Right atrium auricular region (tissue), 2 donors: Measurements from ENCODE around the gene ADORA1. TPM values are rescaled to one million over a fixed set of nuclear protein-coding genes. Genes with fewer than 3 reads are reported as not detected.

Experiments
- DNase-seq: peaks from one replicate; pipeline ENCODE4 v3.0.0-alpha.2; 2019; ENCODE audit warnings: low spot score
- H3K27ac ChIP-seq, 2 donors: fragments of 200-600 bp; sonication (generic); 1 replicate in 1 of 2; 2 replicates in 1 of 2; pipeline ENCODE4 v1.5.1; 2016 to 2019
- H3K27me3 ChIP-seq, 2 donors: fragments of 200-600 bp; sonication (generic); one replicate each; pipeline versions ENCODE4 v1.5.1 to v1.6.0; 2017 to 2019
- H3K36me3 ChIP-seq: fragments of 200-600 bp; sonication (generic); one replicate; pipeline ENCODE4 v1.5.1; 2016
- H3K4me1 ChIP-seq, 2 donors: fragments of 200-600 bp; sonication (generic); one replicate each; pipeline versions ENCODE4 v1.5.1 to v1.6.0; 2017 to 2019
- H3K4me3 ChIP-seq, 2 donors: fragments of 200-600 bp; sonication (generic); 1 replicate in 1 of 2; 2 replicates in 1 of 2; pipeline ENCODE4 v1.5.1; 2017 to 2019; ENCODE audit warnings: mild to moderate bottlenecking in 1 of 2, moderate library complexity in 1 of 2
- H3K9me3 ChIP-seq, 2 donors: fragments of 200-600 bp; sonication (generic); one replicate each; pipeline ENCODE4 v1.5.1; 2019
- total RNA-seq, 2 donors: library from RNA; depleted of rRNA; stranded (reverse); fragments of >200 nt; gene quantifications; one replicate each; pipeline ENCODE4 v1.1.0, GENCODE V29; 2016
- TF ChIP-seq, protein P1 (sequence below), 2 donors: fragments of 200-600 bp; sonication (generic); IDR thresholded peaks; one replicate each; pipeline ENCODE4 v1.5.1; 2019; ENCODE audit warnings: antibody characterized with exemption in 2 of 2

ADORA1 gene
- total RNA-seq, 2 donors from 2014 or later = 9.4 to 15.1 TPM

DNA sequence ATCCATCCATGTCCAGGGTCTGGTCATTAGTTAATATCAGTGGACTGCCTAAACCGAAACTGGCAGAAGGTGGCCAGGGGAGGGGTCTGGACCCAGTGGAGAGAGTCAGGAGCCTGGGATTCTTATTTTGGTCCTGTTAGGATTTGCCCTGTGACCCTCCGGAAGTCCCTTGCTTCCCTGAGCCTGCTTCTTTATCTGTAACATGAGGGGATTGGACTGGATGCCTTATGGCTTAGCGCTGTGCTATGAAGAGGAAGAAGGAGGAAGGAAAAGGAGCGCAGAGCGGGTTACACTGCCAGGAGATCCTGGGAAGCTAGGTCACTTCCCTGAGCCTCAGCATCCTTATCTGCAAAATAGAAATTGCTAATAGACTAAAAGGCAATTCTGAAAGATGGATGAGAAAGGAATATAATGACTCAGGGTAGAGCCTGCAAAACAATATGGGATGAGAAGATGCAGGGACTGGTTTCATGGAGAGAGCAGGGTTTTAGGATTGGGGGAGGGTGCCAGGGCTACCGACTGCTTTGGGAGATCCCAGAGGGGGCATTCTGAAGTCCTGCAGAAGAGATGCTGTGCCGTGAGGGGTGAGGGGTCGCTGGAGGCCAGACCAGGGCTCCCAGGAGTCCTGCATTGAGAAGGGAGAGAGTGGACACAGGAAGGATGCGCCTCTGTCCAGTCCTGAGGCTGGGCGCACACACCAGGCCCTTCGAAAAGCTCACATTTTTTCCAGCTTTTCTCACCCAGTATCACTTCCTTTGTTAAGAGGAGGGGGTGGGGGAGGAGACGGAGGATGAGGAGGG, 460 bp upstream of the ADORA1 start:
- Histone ChIP-seq H3K4me3 (peak overlapping the region; percentile 47 to 54), H3K27ac (peak overlapping the region; percentile 91 to 94), H3K9me3 (no peaks in the 10 kb centered on the region), H3K4me1 (peaks cover 0 to 74% of the 10 kb centered on the region in 2 donors), H3K36me3 (no peaks in the 10 kb centered on the region), H3K27me3 (no peaks in the 10 kb centered on the region)
- peak; percentile 46 for DNase-seq
- TF ChIP-seq, protein P1, sequence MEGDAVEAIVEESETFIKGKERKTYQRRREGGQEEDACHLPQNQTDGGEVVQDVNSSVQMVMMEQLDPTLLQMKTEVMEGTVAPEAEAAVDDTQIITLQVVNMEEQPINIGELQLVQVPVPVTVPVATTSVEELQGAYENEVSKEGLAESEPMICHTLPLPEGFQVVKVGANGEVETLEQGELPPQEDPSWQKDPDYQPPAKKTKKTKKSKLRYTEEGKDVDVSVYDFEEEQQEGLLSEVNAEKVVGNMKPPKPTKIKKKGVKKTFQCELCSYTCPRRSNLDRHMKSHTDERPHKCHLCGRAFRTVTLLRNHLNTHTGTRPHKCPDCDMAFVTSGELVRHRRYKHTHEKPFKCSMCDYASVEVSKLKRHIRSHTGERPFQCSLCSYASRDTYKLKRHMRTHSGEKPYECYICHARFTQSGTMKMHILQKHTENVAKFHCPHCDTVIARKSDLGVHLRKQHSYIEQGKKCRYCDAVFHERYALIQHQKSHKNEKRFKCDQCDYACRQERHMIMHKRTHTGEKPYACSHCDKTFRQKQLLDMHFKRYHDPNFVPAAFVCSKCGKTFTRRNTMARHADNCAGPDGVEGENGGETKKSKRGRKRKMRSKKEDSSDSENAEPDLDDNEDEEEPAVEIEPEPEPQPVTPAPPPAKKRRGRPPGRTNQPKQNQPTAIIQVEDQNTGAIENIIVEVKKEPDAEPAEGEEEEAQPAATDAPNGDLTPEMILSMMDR (IDR thresholded peaks at IDR 0.05) = no peak

DNA sequence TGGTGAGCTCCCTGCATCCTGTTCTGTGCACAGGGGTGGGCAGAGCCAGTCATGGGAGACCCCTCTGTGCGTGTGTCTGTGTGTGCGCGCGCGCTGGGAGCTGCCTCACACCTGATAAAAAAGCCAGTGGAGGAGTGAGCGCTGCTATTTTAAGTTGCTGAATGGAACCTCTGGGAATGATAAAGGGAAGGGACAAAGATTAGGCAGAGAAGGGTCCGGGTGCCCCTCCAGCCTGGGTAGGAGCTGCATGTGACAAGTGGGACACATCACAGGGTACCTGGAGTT, 847 bp downstream of the ADORA1 start:
- no peak for DNase-seq
- peak overlapping the region; percentile 47 to 54 for H3K4me3 ChIP-seq
- TF ChIP-seq, protein P1 (IDR thresholded peaks at IDR 0.05) = no peak
- H3K27ac ChIP-seq = peak overlapping the region; percentile 91 to 94
- no peaks in the 10 kb centered on the region for H3K27me3 ChIP-seq
- H3K4me1 ChIP-seq = peaks cover 0 to 80% of the 10 kb centered on the region in 2 donors
- H3K9me3 ChIP-seq = no peaks in the 10 kb centered on the region
- H3K36me3 ChIP-seq = no peaks in the 10 kb centered on the region

DNA sequence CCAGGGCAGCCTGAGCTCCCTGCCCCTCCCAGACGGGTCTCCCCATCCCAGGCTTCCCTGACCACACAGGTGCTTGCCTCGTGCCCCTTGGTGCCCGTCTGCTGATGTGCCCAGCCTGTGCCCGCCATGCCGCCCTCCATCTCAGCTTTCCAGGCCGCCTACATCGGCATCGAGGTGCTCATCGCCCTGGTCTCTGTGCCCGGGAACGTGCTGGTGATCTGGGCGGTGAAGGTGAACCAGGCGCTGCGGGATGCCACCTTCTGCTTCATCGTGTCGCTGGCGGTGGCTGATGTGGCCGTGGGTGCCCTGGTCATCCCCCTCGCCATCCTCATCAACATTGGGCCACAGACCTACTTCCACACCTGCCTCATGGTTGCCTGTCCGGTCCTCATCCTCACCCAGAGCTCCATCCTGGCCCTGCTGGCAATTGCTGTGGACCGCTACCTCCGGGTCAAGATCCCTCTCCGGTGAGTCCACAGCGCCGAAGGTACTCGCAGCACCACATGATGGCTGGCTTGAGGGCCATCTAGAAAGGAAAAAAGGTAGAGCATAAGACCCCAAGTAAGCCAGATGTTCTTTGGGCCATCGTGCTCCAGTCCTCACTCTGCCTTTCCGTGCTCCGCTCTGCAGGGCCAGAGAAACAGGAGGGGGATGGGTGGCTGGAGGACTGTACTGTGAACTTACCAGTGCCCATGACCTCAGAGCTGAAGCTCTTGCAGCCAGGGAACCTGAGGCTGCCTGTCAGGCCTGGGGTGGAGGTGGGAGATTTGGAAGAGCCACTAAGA, 1.4 kb downstream of the ADORA1 start:
- Histone ChIP-seq H3K27me3 (no peaks in the 10 kb centered on the region), H3K4me1 (peaks cover 0 to 85% of the 10 kb centered on the region in 2 donors), H3K9me3 (no peaks in the 10 kb centered on the region), H3K27ac (peak overlapping the region; percentile 91 to 94), H3K4me3 (peak overlapping the region; percentile 47 to 54), H3K36me3 (no peaks in the 10 kb centered on the region)
- TF ChIP-seq, protein P1 (IDR thresholded peaks at IDR 0.05) = no peak
- peak; percentile 55 for DNase-seq

DNA sequence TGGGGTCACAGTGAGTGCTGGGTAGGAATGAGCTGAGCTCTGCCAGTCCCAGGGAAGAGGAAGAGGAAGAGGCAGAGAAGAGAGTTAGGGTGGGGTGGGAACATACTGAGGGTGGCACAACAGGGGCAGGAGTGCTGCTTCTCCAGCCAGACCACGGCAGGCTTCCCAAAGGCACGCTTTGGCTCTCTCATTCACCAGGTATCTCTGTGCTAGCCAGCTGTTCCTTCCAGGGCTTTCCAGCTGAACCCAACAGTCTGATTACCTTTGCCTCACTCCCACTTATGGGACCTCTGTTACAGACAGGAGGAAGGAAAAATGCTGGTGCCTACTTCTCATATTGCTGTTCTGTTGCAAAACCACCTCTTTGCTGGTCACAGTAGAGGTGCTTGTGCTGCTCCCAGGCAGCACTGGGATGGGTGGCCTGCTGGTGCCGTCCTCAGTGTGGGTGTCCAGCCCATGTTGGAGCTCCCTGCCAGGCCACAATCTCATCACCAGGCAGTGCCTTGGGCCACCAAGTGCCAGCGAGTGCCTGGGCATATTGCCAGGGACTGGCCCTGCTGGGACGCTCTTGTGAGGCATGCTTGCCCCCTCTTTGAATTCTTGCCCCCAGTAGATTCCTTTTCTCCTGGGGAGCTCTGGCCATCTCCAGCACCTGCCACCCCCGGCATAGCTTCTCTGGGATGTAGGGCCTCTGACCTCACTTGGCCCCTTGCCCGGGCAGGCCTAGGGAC, 2.1 kb downstream of the ADORA1 start:
- Histone ChIP-seq H3K4me1 (peaks cover 0 to 92% of the 10 kb centered on the region in 2 donors), H3K27me3 (no peaks in the 10 kb centered on the region), H3K9me3 (no peaks in the 10 kb centered on the region), H3K27ac (peak overlapping the region; percentile 91 to 94), H3K36me3 (no peaks in the 10 kb centered on the region), H3K4me3 (peak overlapping the region in 1 of 2 donors; percentile 54)
- TF ChIP-seq, protein P1 (IDR thresholded peaks at IDR 0.05) = no peak
- DNase-seq = peak; percentile 58

DNA sequence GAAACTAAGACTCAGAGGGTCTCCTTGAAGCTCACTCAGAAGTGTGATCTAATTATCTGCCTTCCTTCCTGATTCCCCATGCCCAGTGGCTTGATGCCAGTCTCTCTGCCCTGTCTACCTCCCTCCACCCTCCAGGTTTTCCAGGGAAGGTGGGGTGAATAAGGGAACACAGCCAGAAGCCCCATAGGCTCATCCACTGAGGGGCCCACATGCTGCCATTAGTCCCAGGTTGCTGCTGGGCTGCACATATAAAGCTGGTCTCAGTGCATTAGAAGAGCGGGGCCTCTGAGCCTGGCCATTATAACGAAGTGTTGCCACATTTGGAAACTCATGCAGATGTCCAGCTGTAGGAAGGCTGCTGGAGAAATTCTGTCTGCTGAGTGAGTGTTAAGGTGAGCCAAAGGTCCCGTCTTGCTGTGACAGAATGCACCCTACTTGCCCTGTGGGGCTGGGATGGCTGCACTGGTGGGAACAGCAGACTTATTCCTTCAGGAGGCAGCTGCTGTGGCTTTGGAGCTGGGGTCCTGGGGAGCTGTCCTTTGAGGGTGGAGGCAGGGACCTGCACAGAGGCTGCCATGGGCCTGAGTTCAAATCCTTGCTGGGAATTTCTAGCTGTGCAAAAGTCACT, 2.9 kb downstream of the ADORA1 start:
- Histone ChIP-seq H3K4me3 (no peak overlapping the region), H3K9me3 (no peaks in the 10 kb centered on the region), H3K4me1 (peaks cover 0 to 86% of the 10 kb centered on the region in 2 donors), H3K27me3 (no peaks in the 10 kb centered on the region), H3K27ac (peak overlapping the region; percentile 91 to 94), H3K36me3 (no peaks in the 10 kb centered on the region)
- TF ChIP-seq, protein P1 (IDR thresholded peaks at IDR 0.05) = no peak
- no peak for DNase-seq
